ENCODE data around the gene DYNLL2.

Gene DYNLL2

DNA sequence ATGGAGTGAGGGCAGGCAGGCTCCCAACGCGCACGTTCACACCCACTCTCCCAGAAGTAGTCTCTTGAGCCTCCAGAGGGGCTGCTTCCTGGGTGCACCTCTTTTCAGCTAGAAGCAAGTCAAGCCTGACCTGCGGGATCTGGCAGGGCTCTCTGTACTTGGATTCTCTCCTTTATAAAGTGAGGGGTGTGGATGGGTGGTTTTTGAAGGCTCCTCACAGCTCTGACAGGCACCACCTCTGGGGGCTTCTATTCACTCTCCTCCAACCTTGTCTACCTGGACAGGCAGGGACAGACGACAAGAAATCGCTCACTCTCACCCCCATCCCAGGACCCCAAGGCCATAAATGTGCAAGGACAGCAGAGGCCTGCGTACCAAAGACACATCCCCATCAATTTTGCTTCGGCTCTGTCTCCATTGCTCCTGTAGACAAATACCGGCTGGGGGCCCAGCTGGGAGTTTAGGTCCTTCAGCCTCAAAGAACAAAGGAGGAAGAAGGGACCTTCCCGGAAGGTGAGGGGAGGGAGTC, 814 bp upstream of the DYNLL2 start:
- ATAC-seq, result no peak
- TF ChIP-seq ZNF8 (CRISPR knock-in tag; IDR thresholded peaks at IDR 0.05) (no peak), PPARA (CRISPR knock-in tag; IDR thresholded peaks at IDR 0.05; ENCODE audit: borderline replicate concordance) (no peak), TOX (CRISPR knock-in tag; IDR thresholded peaks at IDR 0.05; ENCODE audit: borderline replicate concordance) (no peak), ZFP30 (CRISPR knock-in tag; IDR thresholded peaks at IDR 0.05) (no peak), GLIS3 (CRISPR knock-in tag; IDR thresholded peaks at IDR 0.05) (no peak), RARB (CRISPR knock-in tag; IDR thresholded peaks at IDR 0.05) (no peak), BACH2 (CRISPR knock-in tag; IDR thresholded peaks at IDR 0.05; ENCODE audit: borderline replicate concordance) (no peak), SNAI2 (CRISPR knock-in tag; IDR thresholded peaks at IDR 0.05) (no peak), TCF4 (CRISPR knock-in tag; IDR thresholded peaks at IDR 0.05; ENCODE audit: borderline replicate concordance) (no peak), ZNF70 (CRISPR knock-in tag; IDR thresholded peaks at IDR 0.05) (no peak), ZFP3 (CRISPR knock-in tag; IDR thresholded peaks at IDR 0.05) (no peak)
- TF ChIP-seq, protein P1, sequence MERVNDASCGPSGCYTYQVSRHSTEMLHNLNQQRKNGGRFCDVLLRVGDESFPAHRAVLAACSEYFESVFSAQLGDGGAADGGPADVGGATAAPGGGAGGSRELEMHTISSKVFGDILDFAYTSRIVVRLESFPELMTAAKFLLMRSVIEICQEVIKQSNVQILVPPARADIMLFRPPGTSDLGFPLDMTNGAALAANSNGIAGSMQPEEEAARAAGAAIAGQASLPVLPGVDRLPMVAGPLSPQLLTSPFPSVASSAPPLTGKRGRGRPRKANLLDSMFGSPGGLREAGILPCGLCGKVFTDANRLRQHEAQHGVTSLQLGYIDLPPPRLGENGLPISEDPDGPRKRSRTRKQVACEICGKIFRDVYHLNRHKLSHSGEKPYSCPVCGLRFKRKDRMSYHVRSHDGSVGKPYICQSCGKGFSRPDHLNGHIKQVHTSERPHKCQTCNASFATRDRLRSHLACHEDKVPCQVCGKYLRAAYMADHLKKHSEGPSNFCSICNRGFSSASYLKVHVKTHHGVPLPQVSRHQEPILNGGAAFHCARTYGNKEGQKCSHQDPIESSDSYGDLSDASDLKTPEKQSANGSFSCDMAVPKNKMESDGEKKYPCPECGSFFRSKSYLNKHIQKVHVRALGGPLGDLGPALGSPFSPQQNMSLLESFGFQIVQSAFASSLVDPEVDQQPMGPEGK (CRISPR knock-in tag; IDR thresholded peaks at IDR 0.05; ENCODE audit: borderline replicate concordance), result no peak
- TF ChIP-seq, protein P2, sequence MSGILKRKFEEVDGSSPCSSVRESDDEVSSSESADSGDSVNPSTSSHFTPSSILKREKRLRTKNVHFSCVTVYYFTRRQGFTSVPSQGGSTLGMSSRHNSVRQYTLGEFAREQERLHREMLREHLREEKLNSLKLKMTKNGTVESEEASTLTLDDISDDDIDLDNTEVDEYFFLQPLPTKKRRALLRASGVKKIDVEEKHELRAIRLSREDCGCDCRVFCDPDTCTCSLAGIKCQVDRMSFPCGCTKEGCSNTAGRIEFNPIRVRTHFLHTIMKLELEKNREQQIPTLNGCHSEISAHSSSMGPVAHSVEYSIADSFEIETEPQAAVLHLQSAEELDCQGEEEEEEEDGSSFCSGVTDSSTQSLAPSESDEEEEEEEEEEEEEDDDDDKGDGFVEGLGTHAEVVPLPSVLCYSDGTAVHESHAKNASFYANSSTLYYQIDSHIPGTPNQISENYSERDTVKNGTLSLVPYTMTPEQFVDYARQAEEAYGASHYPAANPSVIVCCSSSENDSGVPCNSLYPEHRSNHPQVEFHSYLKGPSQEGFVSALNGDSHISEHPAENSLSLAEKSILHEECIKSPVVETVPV (CRISPR knock-in tag; IDR thresholded peaks at IDR 0.05), result no peak

DNA sequence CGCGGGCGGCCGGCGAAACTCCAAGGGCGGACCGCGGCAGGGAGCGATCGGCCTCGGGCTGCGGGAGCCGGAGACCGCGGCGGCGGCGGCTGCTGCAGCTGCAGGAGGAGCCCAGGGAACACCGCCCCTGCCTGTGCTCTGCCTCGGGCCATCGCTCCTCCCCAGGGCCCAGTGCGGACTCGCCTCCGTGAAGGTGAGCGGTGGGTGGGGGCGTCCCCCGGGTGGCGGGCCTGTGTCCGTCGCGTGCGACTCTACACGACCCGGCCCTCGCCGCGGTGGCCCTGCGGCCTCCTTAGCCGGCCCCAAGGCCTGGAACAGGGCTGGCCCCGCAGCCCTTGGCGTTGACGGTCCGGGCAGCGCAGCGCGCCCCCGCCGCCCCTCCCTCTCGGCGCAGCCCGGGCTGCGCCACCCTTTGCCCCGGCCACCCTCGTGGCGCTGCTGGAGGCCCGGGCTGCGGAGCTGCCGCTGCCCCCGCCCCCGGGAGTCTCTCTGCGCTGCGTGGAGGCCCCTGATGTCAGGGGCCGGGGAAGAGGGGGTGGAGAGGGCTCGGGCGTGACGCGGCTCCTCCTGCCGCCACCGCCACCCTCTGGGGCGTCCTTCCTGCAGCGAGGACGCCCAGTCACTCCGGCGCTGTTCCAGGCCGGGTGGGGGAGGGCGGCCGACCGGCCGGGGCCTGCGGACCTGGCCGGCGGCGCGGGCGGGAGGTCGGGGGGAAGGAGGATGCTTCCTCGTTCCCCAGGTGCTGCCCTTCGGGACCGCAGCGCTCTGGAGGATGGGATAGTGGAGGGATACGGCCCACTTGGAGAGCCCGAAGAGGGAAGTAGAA, 485 bp downstream of the DYNLL2 start:
- ATAC-seq, result peak; percentile 66
- TF ChIP-seq, protein P3, sequence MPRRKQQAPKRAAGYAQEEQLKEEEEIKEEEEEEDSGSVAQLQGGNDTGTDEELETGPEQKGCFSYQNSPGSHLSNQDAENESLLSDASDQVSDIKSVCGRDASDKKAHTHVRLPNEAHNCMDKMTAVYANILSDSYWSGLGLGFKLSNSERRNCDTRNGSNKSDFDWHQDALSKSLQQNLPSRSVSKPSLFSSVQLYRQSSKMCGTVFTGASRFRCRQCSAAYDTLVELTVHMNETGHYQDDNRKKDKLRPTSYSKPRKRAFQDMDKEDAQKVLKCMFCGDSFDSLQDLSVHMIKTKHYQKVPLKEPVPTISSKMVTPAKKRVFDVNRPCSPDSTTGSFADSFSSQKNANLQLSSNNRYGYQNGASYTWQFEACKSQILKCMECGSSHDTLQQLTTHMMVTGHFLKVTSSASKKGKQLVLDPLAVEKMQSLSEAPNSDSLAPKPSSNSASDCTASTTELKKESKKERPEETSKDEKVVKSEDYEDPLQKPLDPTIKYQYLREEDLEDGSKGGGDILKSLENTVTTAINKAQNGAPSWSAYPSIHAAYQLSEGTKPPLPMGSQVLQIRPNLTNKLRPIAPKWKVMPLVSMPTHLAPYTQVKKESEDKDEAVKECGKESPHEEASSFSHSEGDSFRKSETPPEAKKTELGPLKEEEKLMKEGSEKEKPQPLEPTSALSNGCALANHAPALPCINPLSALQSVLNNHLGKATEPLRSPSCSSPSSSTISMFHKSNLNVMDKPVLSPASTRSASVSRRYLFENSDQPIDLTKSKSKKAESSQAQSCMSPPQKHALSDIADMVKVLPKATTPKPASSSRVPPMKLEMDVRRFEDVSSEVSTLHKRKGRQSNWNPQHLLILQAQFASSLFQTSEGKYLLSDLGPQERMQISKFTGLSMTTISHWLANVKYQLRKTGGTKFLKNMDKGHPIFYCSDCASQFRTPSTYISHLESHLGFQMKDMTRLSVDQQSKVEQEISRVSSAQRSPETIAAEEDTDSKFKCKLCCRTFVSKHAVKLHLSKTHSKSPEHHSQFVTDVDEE (CRISPR knock-in tag; IDR thresholded peaks at IDR 0.05), result no peak
- TF ChIP-seq ARNTL (CRISPR knock-in tag; IDR thresholded peaks at IDR 0.05; ENCODE audit: borderline replicate concordance, low read depth) (no peak), BACH2 (CRISPR knock-in tag; IDR thresholded peaks at IDR 0.05; ENCODE audit: borderline replicate concordance) (no peak), TOX (CRISPR knock-in tag; IDR thresholded peaks at IDR 0.05; ENCODE audit: borderline replicate concordance) (no peak), ESRRG (CRISPR knock-in tag; IDR thresholded peaks at IDR 0.05) (no peak), ZNF70 (CRISPR knock-in tag; IDR thresholded peaks at IDR 0.05) (no peak), GLIS3 (CRISPR knock-in tag; IDR thresholded peaks at IDR 0.05) (no peak), ZNF8 (CRISPR knock-in tag; IDR thresholded peaks at IDR 0.05) (no peak), ZC3H10 (CRISPR knock-in tag; IDR thresholded peaks at IDR 0.05) (no peak), RARB (CRISPR knock-in tag; IDR thresholded peaks at IDR 0.05) (no peak), ZFP3 (CRISPR knock-in tag; IDR thresholded peaks at IDR 0.05) (no peak), ISL1 (CRISPR knock-in tag; IDR thresholded peaks at IDR 0.05) (no peak), ZFP30 (CRISPR knock-in tag; IDR thresholded peaks at IDR 0.05) (no peak), OSR1 (CRISPR knock-in tag; IDR thresholded peaks at IDR 0.05) (no peak), CSDC2 (CRISPR knock-in tag; IDR thresholded peaks at IDR 0.05) (no peak), PPARA (CRISPR knock-in tag; IDR thresholded peaks at IDR 0.05; ENCODE audit: borderline replicate concordance) (no peak)
- TF ChIP-seq, protein P4, sequence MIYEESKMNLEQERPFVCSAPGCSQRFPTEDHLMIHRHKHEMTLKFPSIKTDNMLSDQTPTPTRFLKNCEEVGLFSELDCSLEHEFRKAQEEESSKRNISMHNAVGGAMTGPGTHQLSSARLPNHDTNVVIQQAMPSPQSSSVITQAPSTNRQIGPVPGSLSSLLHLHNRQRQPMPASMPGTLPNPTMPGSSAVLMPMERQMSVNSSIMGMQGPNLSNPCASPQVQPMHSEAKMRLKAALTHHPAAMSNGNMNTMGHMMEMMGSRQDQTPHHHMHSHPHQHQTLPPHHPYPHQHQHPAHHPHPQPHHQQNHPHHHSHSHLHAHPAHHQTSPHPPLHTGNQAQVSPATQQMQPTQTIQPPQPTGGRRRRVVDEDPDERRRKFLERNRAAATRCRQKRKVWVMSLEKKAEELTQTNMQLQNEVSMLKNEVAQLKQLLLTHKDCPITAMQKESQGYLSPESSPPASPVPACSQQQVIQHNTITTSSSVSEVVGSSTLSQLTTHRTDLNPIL (CRISPR knock-in tag; IDR thresholded peaks at IDR 0.05; ENCODE audit: low read depth), result no peak
- TF ChIP-seq, protein P2 (CRISPR knock-in tag; IDR thresholded peaks at IDR 0.05), result no peak
- TF ChIP-seq, protein P1 (CRISPR knock-in tag; IDR thresholded peaks at IDR 0.05; ENCODE audit: borderline replicate concordance), result no peak
